Fibroblast of lung (primary cell): ENCODE results near the gene IFI27.

Source experiments
- CTCF ChIP-seq, 2 donors: IDR thresholded peaks in 1 of 2; conservative IDR thresholded peaks in 1 of 2; 1 replicate in 1 of 2; 2 replicates in 1 of 2; pipeline ENCODE4 v1.5.1; 2011 to 2012; ENCODE audit warnings: low read length in 2 of 2, control low read depth in 1 of 2, inconsistent platforms in 1 of 2, low read depth in 1 of 2, mild to moderate bottlenecking in 1 of 2
- EZH2 ChIP-seq: IDR thresholded peaks from 2 replicates; pipeline ENCODE4 v1.5.1; 2012; ENCODE audit warnings: low read length, control low read depth, mild to moderate bottlenecking; ENCODE audit errors: missing control alignments

GRCh38 chr14:94126800-94127199 lies 16.3 kb downstream of the IFI27 start:
- no peak for TF ChIP-seq CTCF (conservative IDR thresholded peaks at IDR 0.05 in 1 of 2, IDR thresholded peaks at IDR 0.05 in 1 of 2; ENCODE audit: low read depth in 1 of 2, low read length in 2 of 2)
- TF ChIP-seq EZH2 = no peak
